Measurements from ENCODE around the gene LRRC4C.

DNA sequence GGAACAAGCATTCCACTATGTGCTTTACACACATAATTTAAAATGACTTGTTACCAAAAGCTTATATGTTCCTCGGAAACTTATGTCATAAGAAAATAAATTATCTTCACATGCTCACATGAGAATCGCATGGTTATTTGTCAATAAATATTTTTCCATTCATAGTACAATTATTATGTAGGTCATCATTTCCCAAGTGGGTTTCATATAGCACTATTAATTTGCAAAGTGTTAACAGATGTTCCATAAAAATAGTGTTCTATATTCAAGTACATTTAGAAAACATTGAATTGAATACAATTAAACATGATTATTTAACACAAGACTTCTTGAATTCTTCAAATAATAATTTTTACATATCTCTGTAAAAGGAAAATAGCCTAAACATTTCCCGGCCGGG is 23.9 kb downstream of the LRRC4C start:
- TF ChIP-seq POLR2A (IDR thresholded peaks at IDR 0.05; ENCODE audit: low read length) (no peak), GATA1 (IDR thresholded peaks at IDR 0.05; ENCODE audit: low read depth, low read length) (no peak)
